ENCODE results near the gene INSR.

DNA sequence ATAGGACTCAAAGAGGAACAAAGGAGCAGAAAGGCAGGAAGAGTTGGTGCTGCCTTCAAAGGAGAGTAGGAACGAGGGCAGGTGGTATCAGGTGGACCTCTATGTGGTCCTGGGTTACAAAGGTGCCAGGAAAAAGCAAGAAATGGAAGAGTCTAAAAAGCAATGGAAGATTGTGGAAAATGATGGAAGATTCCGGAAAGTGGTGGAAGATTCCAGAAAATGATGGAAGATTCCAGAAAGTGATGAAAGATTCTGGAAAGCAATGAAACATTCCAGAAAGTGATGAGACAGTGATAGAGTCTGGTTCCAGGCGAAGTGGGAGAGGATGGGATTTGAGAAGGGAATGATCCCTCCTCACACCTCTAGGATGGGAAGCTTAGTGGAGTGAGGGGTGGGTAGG lies 169.4 kb downstream of the INSR start:
- no peak for TF ChIP-seq CTCF (IDR thresholded peaks at IDR 0.05)
- no peak for TF ChIP-seq POLR2A (IDR thresholded peaks at IDR 0.05)
